ENCODE results near the gene BMP7. TPM values are rescaled to one million over a fixed set of nuclear protein-coding genes. Genes with fewer than 3 reads are reported as not detected.

The BMP7 gene
- total RNA-seq, 1 donor from 2014 or later, result not detected

DNA sequence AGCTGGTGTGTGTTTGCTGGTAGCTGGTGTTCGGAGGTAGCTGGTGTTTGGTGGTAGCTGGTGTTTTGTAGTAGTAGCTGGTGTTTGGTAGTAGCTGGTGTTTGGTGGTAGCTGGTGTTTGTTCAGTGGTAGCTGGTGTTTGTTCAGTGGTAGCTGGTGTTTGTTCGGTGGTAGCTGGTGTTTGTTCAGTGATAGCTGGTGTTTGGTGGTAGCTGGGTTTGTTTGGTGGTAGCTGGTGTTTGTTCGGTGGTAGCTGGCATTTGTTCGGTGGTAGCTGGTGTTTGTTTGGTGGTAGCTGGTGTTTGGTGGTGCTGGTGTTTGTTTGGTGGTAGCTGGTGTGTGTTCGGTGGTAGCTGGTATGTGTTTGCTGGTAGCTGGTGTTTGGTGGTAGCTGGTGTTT, 48.0 kb downstream of the BMP7 start:
- TF ChIP-seq, protein P1, sequence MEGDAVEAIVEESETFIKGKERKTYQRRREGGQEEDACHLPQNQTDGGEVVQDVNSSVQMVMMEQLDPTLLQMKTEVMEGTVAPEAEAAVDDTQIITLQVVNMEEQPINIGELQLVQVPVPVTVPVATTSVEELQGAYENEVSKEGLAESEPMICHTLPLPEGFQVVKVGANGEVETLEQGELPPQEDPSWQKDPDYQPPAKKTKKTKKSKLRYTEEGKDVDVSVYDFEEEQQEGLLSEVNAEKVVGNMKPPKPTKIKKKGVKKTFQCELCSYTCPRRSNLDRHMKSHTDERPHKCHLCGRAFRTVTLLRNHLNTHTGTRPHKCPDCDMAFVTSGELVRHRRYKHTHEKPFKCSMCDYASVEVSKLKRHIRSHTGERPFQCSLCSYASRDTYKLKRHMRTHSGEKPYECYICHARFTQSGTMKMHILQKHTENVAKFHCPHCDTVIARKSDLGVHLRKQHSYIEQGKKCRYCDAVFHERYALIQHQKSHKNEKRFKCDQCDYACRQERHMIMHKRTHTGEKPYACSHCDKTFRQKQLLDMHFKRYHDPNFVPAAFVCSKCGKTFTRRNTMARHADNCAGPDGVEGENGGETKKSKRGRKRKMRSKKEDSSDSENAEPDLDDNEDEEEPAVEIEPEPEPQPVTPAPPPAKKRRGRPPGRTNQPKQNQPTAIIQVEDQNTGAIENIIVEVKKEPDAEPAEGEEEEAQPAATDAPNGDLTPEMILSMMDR (IDR thresholded peaks at IDR 0.05; ENCODE audit: insufficient read depth, low read length, severe bottlenecking), result no peak
- Histone ChIP-seq H3K27me3 (ENCODE audit: control insufficient read depth, insufficient read depth, low read length) (peaks cover 4% of the 10 kb centered on the region), H3K4me3 (ENCODE audit: low read depth, low read length) (no peak overlapping the region), H3K36me3 (ENCODE audit: control insufficient read depth, insufficient read depth, low read length) (no peaks in the 10 kb centered on the region)
- FAIRE-seq, result peak; percentile 76
- DNase-seq (ENCODE audit: low read depth), result no peak

DNA sequence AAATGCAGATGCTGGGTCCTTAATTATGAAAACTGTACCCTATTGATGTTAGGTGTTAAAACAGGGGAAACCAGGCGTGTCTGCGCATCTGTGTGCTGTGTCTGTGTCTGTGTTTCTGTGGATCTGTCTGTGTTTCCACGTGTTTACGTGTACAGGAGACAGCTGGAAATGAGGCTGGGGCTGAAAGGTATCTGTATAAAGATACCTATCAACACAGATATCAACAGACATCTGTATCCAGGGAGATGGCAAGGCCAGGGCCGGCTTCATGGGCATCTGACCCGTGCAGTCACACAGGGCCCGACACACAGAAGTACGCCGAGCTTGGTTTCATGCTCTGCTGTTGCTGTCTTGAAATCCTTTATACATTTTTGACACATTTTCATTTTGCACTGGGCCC, 48.6 kb downstream of the BMP7 start:
- DNase-seq (ENCODE audit: low read depth) (no peak), FAIRE-seq (no peak)
- Histone ChIP-seq H3K27me3 (ENCODE audit: control insufficient read depth, insufficient read depth, low read length) (peaks cover 4% of the 10 kb centered on the region), H3K36me3 (ENCODE audit: control insufficient read depth, insufficient read depth, low read length) (no peaks in the 10 kb centered on the region), H3K4me3 (ENCODE audit: low read depth, low read length) (no peak overlapping the region)
- TF ChIP-seq, protein P1 (IDR thresholded peaks at IDR 0.05; ENCODE audit: insufficient read depth, low read length, severe bottlenecking), result no peak

DNA sequence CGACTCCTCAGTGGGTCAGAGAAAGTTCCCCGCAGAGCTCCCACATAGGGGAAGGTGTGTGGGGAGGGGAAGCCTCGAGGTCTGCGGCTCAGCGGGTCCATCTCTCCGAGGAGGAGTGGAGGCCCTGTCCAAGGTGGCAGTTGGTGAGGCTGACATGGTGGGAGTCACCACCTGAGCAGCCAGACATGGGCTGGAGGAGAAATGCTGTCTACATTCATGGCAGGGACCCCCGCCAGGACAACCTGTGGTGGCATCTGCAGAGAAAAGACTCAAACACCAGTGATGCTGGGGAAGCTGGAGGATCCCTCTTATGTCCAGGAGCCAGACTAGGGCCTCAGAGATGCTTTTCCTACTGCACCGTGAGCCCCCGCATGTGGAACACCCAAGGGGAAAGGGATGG, 49.8 kb downstream of the BMP7 start:
- H3K4me3 ChIP-seq (ENCODE audit: low read depth, low read length), result no peak overlapping the region
- peak; percentile 43 for FAIRE-seq

DNA sequence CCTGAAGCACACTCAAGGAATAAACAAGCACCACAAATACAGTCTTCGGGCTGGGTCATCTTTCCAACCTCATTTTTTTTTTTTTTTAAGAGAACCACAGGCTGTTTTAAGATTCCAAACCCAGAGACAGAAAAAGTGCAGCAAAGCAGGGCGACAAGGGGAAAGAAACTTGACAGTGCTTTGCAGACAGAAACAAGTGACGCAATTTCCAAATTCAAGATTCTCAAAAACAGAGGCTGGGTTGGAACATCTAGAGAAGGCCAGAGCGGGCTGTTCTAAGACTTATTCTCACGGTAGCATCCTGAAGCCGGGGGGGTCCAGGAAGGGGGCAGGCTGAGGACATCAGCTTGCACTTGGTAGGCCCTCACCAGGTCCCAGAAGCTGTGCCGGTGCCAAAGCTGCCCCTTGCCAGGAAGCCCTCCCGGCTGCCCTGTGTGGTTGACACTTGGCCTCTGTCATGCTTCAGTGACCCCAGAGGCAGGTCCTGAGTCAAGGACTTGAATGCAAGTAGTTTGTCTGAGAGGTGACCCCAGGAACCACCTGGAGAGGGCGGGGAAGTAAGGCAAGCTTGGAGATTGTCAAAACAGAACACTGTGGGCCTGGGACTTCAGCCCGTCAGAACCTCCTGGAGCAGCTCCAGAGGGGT, 50.5 kb downstream of the BMP7 start:
- FAIRE-seq, result no peak
- Histone ChIP-seq H3K4me3 (ENCODE audit: low read depth, low read length) (no peak overlapping the region), H3K27me3 (ENCODE audit: control insufficient read depth, insufficient read depth, low read length) (peaks cover 4% of the 10 kb centered on the region), H3K36me3 (ENCODE audit: control insufficient read depth, insufficient read depth, low read length) (no peaks in the 10 kb centered on the region)
- DNase-seq (ENCODE audit: low read depth), result no peak
- TF ChIP-seq, protein P1 (IDR thresholded peaks at IDR 0.05; ENCODE audit: insufficient read depth, low read length, severe bottlenecking), result no peak

More for the DNA sequence above, 49.8 kb downstream of the BMP7 start:
- TF ChIP-seq, protein P1 (IDR thresholded peaks at IDR 0.05; ENCODE audit: insufficient read depth, low read length, severe bottlenecking), result no peak
- no peak for DNase-seq (ENCODE audit: low read depth)
- H3K27me3 ChIP-seq (ENCODE audit: control insufficient read depth, insufficient read depth, low read length), result peaks cover 4% of the 10 kb centered on the region
- no peaks in the 10 kb centered on the region for H3K36me3 ChIP-seq (ENCODE audit: control insufficient read depth, insufficient read depth, low read length)

DNA sequence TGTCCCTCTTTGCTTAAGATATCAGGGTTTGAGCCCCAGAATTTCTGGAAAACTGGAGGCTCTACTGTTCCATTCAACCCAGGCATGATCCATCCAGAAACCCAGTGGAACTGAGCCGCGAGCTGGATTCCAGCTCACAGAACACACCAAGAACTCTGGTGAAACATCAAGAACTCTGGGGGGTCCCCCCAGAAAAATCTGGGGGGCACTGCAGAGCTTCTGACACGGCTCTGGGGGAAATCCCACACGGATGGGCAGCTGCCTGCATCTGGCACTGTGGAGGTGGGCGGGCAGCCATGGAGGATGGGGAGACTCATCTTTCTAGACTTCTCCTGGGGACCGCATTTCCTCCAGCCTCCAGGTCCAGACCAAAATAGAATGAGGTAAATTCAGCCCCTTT, 51.0 kb downstream of the BMP7 start:
- Histone ChIP-seq H3K4me3 (ENCODE audit: low read depth, low read length) (no peak overlapping the region), H3K36me3 (ENCODE audit: control insufficient read depth, insufficient read depth, low read length) (no peaks in the 10 kb centered on the region), H3K27me3 (ENCODE audit: control insufficient read depth, insufficient read depth, low read length) (peaks cover 4% of the 10 kb centered on the region)
- FAIRE-seq, result no peak
- no peak for DNase-seq (ENCODE audit: low read depth)
- TF ChIP-seq, protein P1 (IDR thresholded peaks at IDR 0.05; ENCODE audit: insufficient read depth, low read length, severe bottlenecking), result no peak

DNA sequence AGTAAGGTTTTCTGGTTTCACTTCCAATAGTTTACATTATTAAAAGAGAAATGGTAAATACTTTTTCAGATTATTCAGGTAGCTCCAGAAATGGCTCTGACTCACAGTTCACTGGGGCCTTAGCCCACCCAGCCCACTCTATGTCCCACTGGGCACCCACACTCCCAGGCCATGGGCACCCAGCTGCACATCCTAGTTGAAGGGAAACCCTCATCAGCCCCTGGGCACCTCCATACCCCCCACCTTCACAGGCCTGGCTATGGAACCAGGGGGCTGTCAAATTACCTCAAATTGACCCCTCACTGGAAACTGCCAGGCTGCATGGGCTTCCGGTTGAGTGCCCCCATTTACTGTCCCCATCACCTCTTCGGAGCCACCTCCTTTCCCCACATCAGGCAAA, 51.5 kb downstream of the BMP7 start:
- DNase-seq (ENCODE audit: low read depth) (no peak), FAIRE-seq (no peak)
- no peaks in the 10 kb centered on the region for H3K36me3 ChIP-seq (ENCODE audit: control insufficient read depth, insufficient read depth, low read length)
- H3K27me3 ChIP-seq (ENCODE audit: control insufficient read depth, insufficient read depth, low read length), result peaks cover 4% of the 10 kb centered on the region
- no peak overlapping the region for H3K4me3 ChIP-seq (ENCODE audit: low read depth, low read length)
- TF ChIP-seq, protein P1 (IDR thresholded peaks at IDR 0.05; ENCODE audit: insufficient read depth, low read length, severe bottlenecking), result no peak

All from bronchial epithelial cell (primary cell).